Kidney epithelial cell (primary cell): ENCODE data around the gene BEST1. TPM values are rescaled to one million over a fixed set of nuclear protein-coding genes. Genes with fewer than 3 reads are reported as not detected.

Source experiments
- DNase-seq: peaks from one replicate; pipeline ENCODE4 v3.0.0-alpha.2; 2010; ENCODE audit warnings: low read depth
- H3K27me3 ChIP-seq: 2 replicates; pipeline ENCODE4 v1.6.0; 2011; ENCODE audit warnings: low read length; ENCODE audit not compliant: control insufficient read depth, insufficient read depth
- H3K36me3 ChIP-seq: 2 replicates; pipeline ENCODE4 v1.5.1; 2011; ENCODE audit warnings: low read length; ENCODE audit not compliant: control insufficient read depth, insufficient read depth
- H3K4me3 ChIP-seq: 2 replicates; pipeline ENCODE4 v1.5.1; 2011; ENCODE audit warnings: low read depth, mild to moderate bottlenecking, control low read depth, low read length
- total RNA-seq: library from RNA; depleted of rRNA; stranded (reverse); fragments of >200 nt; gene quantifications from 2 replicates; pipeline ENCODE4 v1.2.3, GENCODE V29; 2015
- TF ChIP-seq, protein P1 (sequence below): IDR thresholded peaks from 2 replicates; pipeline ENCODE4 v1.5.1; 2011; ENCODE audit warnings: mild to moderate bottlenecking, moderate library complexity, low read length, control low read depth, inconsistent platforms; ENCODE audit not compliant: insufficient read depth, poor library complexity, severe bottlenecking

The BEST1 gene
- total RNA-seq, 1 donor from 2014 or later = 1.1 TPM

- Histone ChIP-seq H3K4me3 (peak overlapping the region; percentile 65), H3K36me3 (peaks cover 2% of the 10 kb centered on the region), H3K27me3 (no peaks in the 10 kb centered on the region)
- TF ChIP-seq, protein P1, sequence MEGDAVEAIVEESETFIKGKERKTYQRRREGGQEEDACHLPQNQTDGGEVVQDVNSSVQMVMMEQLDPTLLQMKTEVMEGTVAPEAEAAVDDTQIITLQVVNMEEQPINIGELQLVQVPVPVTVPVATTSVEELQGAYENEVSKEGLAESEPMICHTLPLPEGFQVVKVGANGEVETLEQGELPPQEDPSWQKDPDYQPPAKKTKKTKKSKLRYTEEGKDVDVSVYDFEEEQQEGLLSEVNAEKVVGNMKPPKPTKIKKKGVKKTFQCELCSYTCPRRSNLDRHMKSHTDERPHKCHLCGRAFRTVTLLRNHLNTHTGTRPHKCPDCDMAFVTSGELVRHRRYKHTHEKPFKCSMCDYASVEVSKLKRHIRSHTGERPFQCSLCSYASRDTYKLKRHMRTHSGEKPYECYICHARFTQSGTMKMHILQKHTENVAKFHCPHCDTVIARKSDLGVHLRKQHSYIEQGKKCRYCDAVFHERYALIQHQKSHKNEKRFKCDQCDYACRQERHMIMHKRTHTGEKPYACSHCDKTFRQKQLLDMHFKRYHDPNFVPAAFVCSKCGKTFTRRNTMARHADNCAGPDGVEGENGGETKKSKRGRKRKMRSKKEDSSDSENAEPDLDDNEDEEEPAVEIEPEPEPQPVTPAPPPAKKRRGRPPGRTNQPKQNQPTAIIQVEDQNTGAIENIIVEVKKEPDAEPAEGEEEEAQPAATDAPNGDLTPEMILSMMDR = no peak
- no peak for DNase-seq
Observed at GRCh38 chr11:61967924-61968757, 18.0 kb downstream of the BEST1 start.

- TF ChIP-seq, protein P1 = no peak
- peaks cover 2% of the 10 kb centered on the region for H3K36me3 ChIP-seq
- H3K27me3 ChIP-seq = no peaks in the 10 kb centered on the region
- no peak for DNase-seq
- H3K4me3 ChIP-seq = peak overlapping the region; percentile 65
Observed at GRCh38 chr11:61968758-61969390, 18.7 kb downstream of the BEST1 start.

GRCh38 chr11:61969391-61969758 is 19.2 kb downstream of the BEST1 start:
- TF ChIP-seq, protein P1 = no peak
- no peak for DNase-seq
- Histone ChIP-seq H3K4me3 (no peak overlapping the region), H3K36me3 (peaks cover 2% of the 10 kb centered on the region), H3K27me3 (no peaks in the 10 kb centered on the region)

GRCh38 chr11:61969838-61970662 is 19.9 kb downstream of the BEST1 start:
- TF ChIP-seq, protein P1 = no peak
- H3K4me3 ChIP-seq = no peak overlapping the region

GRCh38 chr11:61971248-61972111 is 21.3 kb downstream of the BEST1 start:
- H3K27me3 ChIP-seq = no peaks in the 10 kb centered on the region
- H3K4me3 ChIP-seq = no peak overlapping the region
- DNase-seq = peak; percentile 98
- TF ChIP-seq, protein P1 = no peak
- no peaks in the 10 kb centered on the region for H3K36me3 ChIP-seq

More at GRCh38 chr11:61969838-61970662, 19.9 kb downstream of the BEST1 start:
- H3K36me3 ChIP-seq = peaks cover under 1% of the 10 kb centered on the region
- no peaks in the 10 kb centered on the region for H3K27me3 ChIP-seq
- no peak for DNase-seq
